GM21515 (cell line): ENCODE results near the gene RNF214.
"Not testable (repeated sequence)": the region's sequence is repeated elsewhere in the genome, so short reads cannot be mapped to it uniquely, and the experiment has no call there.

Source experiments
- ATAC-seq: cut with Tn5 transposase; IDR thresholded peaks from one replicate; pipeline ENCODE4 v1.9.1; 2021; ENCODE audit not compliant: unreplicated experiment

The RNF214 gene

DNA sequence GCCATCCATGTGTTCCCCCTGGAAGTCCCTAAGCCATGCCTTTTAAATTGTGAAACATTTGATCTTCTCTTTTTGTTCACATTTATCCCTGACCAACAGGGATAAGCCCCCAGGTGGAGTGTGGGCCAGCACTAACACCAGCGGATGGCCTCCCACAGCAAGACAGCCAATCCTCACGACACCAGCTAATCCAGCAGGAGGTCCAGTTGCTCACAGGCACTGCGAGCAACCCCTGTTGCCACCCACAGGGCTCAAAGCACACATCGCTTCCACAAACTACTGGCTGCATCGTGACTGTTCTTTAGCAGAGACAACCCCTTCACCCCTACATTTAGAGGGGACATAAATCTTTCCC is 2.6 kb upstream of the RNF214 start:
- ATAC-seq = no peak

GRCh38 chr11:117230286-117230961 is 2.0 kb upstream of the RNF214 start:
- ATAC-seq = no peak

DNA sequence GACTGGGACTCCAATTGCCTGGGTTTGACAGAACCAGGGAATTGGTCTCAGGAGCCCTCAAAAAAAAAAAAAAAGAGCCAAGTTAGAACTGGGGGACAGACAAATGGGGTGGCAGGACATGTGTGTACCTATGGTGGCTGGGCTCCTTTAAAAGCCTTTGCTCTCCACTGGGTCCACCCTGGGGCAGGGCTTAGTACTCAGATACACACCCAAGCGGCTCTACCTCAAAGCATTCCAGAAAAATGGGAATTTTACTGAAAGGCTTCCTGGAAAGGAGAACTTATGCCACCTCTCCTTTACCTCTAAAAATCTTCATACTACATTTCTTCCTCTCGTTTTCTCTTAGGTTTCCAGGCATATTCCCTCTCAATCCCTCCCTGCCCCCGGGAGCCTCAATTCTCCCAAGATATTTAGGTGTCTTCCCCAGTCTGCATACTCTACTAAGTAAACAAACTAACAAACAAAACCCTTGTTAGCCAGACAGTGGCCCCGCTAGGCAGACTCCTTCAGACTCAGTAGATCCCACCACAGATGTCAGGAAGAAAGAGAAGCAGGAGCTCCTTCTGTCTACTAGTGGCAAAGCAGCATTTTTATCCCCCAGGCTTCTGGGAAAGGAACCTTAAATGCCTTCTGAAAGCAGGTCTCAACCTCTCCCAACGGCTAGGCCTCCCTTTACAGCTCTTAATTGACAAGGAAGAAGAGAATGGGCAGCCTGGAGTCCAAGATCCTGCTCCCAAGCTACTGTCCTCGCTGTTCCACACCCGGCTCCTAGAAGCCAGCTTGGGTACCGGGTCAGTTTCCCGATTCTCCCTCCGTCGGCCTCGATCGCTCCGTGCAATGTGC is 1.3 kb upstream of the RNF214 start:
- no peak for ATAC-seq

DNA sequence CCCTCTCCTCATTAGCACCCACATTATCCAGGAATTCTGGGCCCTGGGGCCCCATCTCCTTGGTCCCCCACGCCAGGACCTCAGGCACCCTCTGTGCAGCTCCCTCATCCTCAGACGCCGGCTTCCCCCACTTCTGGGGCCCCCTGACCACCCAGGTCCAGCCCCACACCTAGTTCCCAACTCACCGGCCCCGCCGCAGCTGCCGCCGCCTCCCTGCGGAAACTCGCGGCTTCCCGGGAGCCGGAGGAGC is 704 bp upstream of the RNF214 start, which contains the start of gene PCSK7:
Gene PCSK7, minus strand, starts transcription at position 232 of the 250 bp plus-strand sequence. CDS start 2,229 bp downstream, outside the sequence.
- no peak for ATAC-seq

DNA sequence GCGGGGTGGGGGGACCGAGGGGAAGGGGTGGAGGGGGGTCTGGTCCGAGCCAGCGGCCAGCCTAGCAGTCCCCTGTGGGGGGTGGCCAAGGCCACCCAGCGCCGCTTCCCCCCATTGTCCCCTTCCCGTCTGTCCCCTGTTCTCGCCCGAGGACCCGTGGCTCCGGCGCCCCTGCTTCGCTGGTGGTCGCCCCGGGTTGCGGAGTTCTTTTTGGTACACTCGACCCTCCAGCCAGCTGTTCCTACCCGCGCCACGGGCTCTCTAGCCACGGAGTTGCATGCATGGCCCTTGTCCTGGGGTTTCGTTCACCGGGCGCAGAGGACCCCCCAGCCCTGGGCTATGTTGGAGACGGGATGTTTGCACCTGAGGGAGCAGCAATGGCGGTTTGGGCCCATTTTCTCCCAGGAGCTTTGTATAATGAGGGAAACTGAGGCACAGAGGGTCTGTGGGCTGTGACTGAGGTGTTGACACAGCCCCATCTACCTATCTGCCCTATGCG is 489 bp downstream of the RNF214 start:
- ATAC-seq = no peak

- ATAC-seq = no peak
Observed at GRCh38 chr11:117238221-117238620, 5.8 kb downstream of the RNF214 start.

- no peak for ATAC-seq
Observed at GRCh38 chr11:117239295-117239694, 6.8 kb downstream of the RNF214 start.

DNA sequence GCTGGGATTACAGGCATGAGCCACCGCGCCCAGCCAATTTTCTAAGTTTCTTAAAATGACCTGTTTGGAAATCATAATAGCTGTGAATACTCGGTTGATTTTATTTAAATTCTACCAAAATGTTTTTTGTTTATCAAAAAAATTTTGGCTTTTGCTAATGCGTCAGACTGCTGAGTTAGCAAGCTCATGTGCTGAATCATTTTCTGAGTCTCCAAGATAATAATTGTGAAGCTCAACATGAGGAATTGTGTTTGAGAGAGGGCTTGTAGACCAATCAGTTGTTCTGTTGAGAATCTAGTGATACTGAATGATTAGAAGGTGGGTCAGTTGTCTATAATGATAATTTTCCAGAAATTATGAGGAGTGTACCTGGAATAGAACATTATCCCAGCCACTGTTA is 15.9 kb downstream of the RNF214 start:
- ATAC-seq = no peak

GRCh38 chr11:117249571-117249970 is 17.1 kb downstream of the RNF214 start:
- ATAC-seq = no peak

DNA sequence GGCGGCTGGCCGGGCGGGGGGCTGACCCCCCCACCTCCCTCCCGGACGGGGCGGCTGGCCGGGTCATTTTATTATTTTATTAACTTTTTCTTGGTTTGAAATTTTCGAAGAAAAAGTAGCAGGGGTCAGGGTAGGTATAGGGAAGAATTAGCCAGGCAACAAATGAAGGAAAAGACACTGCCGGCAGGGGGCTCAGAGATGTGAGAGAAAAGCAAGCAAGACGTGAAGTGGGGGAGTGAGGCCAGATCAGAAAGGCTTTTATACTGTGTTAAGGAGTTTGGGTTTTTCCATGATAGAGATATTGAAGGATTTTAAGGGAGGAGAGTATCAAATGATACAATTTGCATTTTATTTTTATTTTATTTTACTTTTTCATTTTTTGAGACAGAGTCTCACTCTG is 19.0 kb downstream of the RNF214 start:
- ATAC-seq = no peak

DNA sequence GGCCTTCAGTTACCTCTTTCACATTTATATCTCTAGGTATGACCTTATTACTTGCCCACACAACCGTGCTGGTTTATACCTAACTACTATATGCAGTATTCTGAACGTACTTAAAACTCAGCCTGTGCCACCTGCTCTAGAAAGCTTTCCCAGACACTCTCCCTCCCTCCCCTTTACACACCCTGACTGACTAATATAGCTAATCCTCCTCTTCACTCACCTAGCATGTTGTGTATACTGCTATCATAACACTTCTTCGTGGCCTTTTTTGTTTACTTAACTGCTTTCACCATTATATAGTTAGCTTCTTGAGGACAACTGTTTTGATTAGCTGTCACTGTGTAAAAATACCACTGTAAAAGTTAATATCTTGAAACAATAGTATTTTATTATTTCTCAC is 23.5 kb downstream of the RNF214 start:
- no peak for ATAC-seq

DNA sequence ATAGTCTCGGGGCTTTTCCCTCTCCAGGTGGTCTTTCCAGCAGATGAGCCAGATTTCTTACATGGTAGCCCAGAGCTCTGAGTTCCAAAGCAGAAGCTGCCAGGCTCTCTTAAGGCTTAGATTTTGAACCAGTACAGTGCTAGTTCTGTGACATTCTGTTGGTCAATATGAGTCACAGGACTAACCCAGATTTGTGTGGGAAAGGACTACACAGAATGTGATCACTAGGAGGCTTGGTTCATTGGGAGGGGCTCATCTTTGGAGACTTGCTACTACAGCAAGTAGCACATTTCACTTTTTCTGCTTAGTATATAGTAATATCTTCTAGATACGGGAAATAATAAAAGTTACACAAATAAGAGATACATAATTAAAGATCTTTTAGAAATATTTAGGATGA is 24.1 kb downstream of the RNF214 start:
- ATAC-seq = no peak

DNA sequence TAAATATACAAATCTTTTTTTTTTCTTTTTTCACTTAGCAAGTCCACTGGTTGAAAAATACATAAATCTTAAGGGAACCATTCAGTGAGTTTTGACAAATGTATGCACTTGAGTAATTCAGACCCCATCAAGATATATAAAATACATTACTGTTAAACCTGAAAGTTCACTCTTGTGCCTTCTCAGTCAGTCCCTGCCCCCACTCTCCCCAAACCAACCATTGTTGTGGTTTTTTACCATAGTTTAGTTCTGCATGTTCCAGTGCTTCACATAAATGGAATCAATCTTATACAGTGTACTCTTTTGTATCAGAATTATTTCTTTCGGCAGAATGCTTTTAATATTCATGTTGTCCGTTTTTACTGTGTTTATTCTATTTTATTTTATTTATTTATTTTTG is 26.1 kb downstream of the RNF214 start:
- ATAC-seq = no peak

DNA sequence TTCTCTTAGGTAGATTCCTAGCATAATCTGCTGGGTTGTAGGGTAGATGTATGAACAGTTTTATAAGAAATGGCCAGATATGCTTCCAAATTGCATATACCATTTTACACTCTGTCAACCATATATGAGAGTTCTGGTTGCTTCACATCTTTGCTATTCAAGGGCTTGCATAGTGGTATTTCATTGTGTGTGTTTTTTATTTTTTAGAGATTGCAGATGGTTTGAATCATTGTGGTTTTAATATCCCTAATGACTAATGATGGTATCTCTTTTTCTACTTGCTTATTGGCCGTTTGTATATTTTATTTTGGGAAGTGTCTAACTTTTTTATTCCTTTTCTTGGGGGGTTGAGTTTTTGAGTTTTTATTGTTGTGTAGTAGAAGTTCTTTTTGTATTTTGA is 26.9 kb downstream of the RNF214 start:
- no peak for ATAC-seq

- ATAC-seq = not testable (repeated sequence)
Observed at GRCh38 chr11:117264624-117265323, 32.3 kb downstream of the RNF214 start.

- no peak for ATAC-seq
Observed at GRCh38 chr11:117265745-117266144, 33.3 kb downstream of the RNF214 start.

DNA sequence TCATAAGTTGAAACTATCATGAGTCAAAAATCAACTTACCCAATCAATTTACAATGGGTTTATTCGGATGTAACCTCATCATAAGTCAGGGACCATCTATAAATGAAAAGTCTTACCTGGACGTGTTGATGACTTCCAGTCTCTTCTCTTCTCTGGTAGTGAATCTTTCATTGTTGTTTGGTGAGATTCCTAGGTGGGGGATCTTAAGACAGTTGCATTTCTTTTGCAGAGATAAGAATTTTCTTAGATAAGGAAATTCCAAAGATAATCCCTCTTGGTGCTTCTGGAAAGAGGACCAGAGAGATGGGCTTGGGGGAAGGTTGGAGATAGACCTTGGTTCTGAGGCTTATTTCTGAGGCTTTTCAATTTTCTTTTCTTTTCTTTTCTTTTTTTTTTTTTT is 37.4 kb downstream of the RNF214 start:
- ATAC-seq = no peak

DNA sequence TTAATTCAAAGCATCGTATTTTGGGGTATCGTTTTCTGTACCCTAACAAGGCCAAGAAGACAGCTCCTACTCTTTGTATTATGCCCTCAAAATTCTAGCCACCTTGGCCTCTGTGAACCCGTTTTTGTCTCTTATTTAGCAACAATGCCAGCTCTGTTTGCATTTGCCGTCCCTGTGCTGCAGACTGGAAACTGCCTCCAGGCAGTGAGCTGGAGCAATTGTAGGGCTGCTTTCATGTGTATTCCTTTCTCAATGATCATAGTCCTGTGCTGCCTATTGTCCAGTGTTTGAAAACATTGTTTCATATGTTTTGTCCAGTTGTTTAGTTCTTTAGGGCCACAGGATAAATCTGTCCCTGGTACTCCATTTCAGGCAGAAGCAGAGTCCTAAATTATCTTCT is 38.7 kb downstream of the RNF214 start:
- ATAC-seq = no peak

DNA sequence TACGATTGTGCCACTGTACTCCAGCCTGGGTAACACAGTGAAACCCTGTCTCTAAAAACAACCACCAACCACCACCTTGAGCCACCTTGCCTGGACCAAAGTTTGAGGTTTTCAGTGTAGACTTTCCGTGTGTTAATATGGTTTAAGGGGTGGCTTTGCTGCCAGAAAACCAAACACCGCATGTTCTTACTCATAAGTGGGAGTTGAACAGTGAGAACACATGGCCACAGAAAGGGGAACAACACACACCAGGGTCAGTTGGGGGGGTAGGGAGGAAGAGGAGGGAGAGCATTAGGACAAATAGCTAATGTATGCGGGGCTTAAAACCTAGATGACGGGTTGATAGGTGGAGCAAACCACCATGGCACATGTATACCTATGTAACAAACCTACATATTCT is 39.7 kb downstream of the RNF214 start:
- not testable (repeated sequence) for ATAC-seq

DNA sequence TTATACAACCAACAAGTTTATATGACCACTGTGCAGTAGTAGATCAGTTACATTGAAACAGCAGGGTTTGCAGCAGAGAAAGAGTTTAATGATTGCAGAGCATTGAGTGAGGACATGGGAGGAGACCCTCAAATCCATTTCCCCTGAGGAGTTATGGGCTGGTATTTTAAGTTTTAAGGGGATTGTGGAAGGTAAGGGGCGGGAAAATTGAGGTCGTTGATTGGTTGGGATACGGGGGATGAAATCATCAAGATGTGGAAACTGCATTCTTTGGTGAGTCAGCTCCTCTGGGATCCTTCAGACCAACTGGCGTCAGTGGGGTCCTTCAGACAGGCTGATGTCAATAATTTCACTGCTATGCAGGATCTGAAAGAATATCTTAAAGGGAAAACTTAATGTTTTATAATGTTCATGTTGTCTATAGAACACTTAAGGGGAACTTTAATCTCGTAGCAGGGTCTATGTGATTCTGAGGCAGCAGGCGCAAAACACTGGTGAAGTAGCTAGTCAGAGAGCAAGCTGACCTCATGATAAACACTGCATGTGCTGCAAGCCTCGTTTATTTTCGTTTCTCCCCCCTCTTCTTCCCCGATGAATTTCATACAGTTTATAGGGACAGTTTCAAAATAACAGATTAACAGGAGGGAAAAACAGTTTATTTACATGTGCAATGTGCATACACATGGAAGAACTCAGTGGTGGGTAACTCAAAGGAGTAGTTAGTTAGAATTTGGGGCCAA is 41.2 kb downstream of the RNF214 start:
- ATAC-seq = no peak

- ATAC-seq = no peak
Observed at GRCh38 chr11:117278347-117278746, 45.9 kb downstream of the RNF214 start.
